HL-60 (cell line): ENCODE measurements around the gene MYNN.

Experiments
- DNase-seq, 2 experiments: peaks; one replicate each; pipeline ENCODE4 v3.0.0-alpha.2; 2010 to 2020; ENCODE audit warnings: low read depth in 1 of 2, low spot score in 1 of 2
- H3K27ac ChIP-seq: fragments of 250-450 bp; sonication (Bioruptor Pico); replicated peaks from 2 replicates; pipeline ENCODE4 v1.5.1; 2020; ENCODE audit warnings: mild to moderate bottlenecking, moderate library complexity
- H3K27me3 ChIP-seq: fragments of 250-450 bp; sonication (Bioruptor Pico); 2 replicates; pipeline ENCODE4 v1.5.1; 2021; ENCODE audit warnings: mild to moderate bottlenecking, moderate library complexity; ENCODE audit not compliant: insufficient read depth, poor library complexity, severe bottlenecking
- H3K4me3 ChIP-seq: replicated peaks from 2 replicates; pipeline ENCODE4 v1.5.1; 2011; ENCODE audit warnings: mild to moderate bottlenecking, control low read depth, low read length; ENCODE audit not compliant: insufficient read depth
- CTCF ChIP-seq: IDR thresholded peaks from one replicate; pipeline ENCODE4 v1.5.1; 2011; ENCODE audit warnings: low read length, control low read depth, inconsistent platforms; ENCODE audit not compliant: insufficient read depth
- GABPA ChIP-seq: IDR thresholded peaks from 2 replicates; pipeline ENCODE4 v1.6.1; 2012; ENCODE audit warnings: low read depth
- POLR2AphosphoS5 ChIP-seq: IDR thresholded peaks from 2 replicates; pipeline ENCODE4 v1.6.1; 2012; ENCODE audit warnings: low read depth
- REST ChIP-seq: IDR thresholded peaks from 2 replicates; pipeline ENCODE4 v1.6.1; 2012; ENCODE audit warnings: low read depth; ENCODE audit not compliant: insufficient replicate concordance
- SPI1 ChIP-seq: IDR thresholded peaks from 2 replicates; pipeline ENCODE4 v1.6.1; 2012; ENCODE audit warnings: low read depth, mild to moderate bottlenecking, borderline replicate concordance

MYNN gene

DNA sequence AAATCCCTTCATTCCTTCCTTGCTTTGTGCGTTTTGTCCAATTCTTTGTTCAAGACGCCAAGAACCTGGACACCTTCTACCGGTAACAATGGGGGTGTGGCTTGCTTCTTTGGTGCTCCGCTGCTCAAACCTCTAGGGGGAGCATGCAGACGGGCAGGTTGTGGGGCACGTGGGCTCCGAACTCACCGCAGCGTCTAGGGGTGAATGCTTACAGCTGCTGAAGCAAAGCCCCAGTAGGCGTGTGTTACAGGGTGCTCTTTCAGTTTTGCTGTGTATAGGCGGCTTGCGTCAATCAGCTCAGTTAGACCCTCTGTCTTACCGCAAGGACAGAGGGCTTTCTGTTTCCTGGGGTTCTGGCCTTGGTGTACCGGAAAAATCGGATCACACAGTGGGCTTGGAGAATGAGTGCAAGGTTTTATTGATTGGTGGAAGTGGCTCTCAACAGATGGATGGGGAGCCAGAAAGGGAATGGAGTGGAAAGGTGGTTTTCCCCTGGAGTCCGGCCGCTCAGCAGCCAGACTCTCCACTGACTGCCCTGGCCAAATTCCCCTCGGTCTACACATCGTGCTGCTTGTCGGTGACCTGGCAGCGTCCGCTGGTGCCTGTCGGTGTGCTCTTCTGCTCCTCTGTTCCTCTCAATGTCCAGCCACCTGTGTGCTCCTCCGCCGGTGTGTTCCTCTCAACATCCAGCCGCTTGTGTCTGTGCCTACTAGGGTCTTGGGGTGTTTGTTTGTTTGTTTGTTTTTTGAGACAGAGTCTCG is 40.7 kb downstream of the MYNN start:
- peak overlapping the region; percentile 93; the same call in 1 of the 2 replicates for H3K27ac ChIP-seq
- TF ChIP-seq CTCF = peak; percentile 29
- no peak; the same call in 1 of the 2 replicates for TF ChIP-seq POLR2AphosphoS5
- no peak for TF ChIP-seq GABPA
- no peak for TF ChIP-seq SPI1
- TF ChIP-seq REST = no peak
- peak; percentile 69 to 88 for DNase-seq
- no peaks in the 10 kb centered on the region for H3K27me3 ChIP-seq
- peak overlapping the region; percentile 79 for H3K4me3 ChIP-seq

GRCh38 chr3:169815590-169816150 is 42.5 kb downstream of the MYNN start:
- TF ChIP-seq CTCF = no peak
- no peak for TF ChIP-seq REST
- TF ChIP-seq GABPA = no peak
- no peak for TF ChIP-seq SPI1
- no peak for TF ChIP-seq POLR2AphosphoS5
- DNase-seq = no peak
- Histone ChIP-seq H3K4me3 (no peak overlapping the region), H3K27ac (no peak overlapping the region), H3K27me3 (no peaks in the 10 kb centered on the region)

GRCh38 chr3:169818316-169818715 is 45.1 kb downstream of the MYNN start:
- Histone ChIP-seq H3K4me3 (no peak overlapping the region), H3K27ac (no peak overlapping the region), H3K27me3 (no peaks in the 10 kb centered on the region)
- TF ChIP-seq REST (no peak), GABPA (no peak), POLR2AphosphoS5 (no peak), CTCF (no peak), SPI1 (no peak)
- no peak for DNase-seq
